GM19240 (cell line): ENCODE data around the gene ARF3.

Source experiments
- DNase-seq: peaks from one replicate; pipeline ENCODE4 v3.0.0; 2011; ENCODE audit warnings: low spot score; ENCODE audit not compliant: insufficient read length

ARF3 gene

DNA sequence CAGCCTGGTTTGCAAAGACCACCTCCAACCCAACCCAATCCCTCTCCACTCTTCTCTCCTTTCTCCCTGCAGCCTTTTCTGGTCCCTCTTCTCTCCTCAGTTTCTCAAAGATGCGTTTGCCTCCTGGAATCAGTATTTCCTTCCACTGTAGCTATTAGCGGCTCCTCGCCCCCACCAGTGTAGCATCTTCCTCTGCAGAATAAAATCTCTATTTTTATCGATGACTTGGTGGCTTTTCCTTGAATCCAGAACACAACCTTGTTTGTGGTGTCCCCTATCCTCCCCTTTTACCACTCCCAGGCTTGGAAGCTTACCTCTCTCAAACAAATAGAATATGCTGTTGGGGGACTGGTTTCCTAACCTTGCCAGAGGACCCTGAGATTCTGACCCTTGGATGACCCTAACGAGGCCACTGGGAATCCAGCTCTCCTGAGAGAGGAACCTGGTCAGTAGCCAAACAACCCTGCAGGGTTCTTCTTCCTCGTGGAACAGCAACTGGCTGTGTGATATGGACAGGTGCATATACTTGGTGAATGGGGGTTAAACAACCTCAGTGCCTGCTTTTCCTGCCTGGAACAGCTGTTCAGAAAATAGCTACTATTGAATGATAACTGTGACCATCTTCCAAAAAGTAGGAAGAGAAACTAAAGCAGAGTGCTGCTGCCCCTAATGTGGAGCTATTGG is 25.3 kb upstream of the ARF3 start:
- no peak for DNase-seq

DNA sequence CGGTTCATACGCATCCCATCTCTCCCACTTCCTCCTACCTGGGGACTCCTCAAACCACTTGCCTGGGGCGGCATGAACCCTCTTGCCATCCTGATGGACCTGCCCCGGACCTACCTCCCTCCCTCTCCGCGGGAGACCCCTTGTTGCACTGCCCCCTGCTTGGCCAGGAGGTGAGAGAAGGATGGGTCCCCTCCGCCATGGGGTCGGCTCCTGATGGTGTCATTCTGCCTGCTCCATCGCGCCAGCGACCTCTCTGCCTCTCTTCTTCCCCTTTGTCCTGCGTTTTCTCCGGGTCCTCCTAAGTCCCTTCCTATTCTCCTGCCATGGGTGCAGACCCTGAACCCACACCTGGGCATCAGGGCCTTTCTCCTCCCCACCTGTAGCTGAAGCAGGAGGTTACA is 24.5 kb upstream of the ARF3 start:
- no peak for DNase-seq

DNA sequence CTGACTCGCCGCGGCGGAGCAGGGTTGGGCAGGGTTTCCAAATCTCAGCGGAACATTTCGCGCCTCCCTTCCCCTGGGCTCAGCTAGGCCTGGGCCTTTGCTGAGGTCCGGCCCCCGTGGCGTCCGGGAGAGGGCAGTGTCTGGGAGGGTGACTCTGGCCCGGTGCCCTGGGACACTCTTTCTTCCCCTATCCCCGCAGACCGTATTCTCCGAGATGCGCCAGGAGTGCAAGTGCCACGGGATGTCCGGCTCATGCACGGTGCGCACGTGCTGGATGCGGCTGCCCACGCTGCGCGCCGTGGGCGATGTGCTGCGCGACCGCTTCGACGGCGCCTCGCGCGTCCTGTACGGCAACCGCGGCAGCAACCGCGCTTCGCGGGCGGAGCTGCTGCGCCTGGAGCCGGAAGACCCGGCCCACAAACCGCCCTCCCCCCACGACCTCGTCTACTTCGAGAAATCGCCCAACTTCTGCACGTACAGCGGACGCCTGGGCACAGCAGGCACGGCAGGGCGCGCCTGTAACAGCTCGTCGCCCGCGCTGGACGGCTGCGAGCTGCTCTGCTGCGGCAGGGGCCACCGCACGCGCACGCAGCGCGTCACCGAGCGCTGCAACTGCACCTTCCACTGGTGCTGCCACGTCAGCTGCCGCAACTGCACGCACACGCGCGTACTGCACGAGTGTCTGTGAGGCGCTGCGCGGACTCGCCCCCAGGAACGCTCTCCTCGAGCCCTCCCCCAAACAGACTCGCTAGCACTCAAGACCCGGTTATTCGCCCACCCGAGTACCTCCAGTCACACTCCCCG is 23.9 kb upstream of the ARF3 start:
- DNase-seq: no peak

DNA sequence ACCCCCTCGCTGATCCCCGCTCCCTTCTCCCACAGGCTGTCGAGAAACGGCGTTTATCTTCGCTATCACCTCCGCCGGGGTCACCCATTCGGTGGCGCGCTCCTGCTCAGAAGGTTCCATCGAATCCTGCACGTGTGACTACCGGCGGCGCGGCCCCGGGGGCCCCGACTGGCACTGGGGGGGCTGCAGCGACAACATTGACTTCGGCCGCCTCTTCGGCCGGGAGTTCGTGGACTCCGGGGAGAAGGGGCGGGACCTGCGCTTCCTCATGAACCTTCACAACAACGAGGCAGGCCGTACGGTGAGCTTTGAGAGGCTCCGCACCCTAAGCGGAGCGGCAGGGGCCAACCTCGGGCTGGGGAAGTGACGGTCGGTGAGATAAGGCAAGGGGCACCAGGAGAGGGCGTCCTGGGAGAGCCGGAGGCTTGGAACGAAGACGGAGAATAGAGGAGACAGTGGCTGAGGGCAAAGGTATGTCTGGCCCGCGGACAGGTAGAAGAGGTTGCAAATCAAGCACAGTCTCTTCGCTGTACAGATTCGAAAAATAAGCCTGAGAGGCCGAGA is 23.2 kb upstream of the ARF3 start:
- no peak for DNase-seq

DNA sequence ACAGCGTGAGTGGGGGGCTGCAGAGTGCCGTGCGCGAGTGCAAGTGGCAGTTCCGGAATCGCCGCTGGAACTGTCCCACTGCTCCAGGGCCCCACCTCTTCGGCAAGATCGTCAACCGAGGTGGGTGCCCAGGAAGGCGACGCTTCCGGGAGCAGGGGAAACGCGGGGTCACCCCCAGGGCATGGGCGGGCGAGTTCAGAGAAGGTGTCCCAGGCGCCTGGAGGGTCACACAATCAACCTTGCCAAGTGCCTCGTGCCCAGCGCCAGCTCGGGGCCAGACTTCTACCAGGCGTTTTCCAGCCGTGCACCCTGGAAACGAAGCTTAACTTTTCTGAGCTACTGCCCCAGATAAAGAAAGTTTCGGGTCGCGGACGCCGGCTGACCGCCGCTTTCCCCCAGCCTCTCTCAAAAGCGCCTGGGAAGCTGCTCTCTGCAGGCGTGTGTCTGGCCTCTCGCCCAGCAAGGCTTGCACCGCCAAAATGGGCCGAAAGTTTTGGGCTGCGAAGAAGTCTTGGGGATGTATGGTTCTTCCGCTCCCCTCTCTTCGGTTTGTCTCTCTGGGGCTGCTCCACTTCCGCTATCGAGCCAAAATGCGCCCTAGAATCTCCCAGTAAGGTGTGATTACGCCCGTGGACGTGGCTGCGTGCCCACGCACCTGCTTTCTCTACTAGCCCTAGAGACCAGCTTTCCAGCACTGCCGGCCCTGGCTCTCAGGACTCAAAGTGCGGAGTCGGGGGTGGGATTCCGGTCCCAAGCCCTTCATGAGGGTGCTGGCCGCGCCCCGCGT is 22.5 kb upstream of the ARF3 start:
- no peak for DNase-seq

DNA sequence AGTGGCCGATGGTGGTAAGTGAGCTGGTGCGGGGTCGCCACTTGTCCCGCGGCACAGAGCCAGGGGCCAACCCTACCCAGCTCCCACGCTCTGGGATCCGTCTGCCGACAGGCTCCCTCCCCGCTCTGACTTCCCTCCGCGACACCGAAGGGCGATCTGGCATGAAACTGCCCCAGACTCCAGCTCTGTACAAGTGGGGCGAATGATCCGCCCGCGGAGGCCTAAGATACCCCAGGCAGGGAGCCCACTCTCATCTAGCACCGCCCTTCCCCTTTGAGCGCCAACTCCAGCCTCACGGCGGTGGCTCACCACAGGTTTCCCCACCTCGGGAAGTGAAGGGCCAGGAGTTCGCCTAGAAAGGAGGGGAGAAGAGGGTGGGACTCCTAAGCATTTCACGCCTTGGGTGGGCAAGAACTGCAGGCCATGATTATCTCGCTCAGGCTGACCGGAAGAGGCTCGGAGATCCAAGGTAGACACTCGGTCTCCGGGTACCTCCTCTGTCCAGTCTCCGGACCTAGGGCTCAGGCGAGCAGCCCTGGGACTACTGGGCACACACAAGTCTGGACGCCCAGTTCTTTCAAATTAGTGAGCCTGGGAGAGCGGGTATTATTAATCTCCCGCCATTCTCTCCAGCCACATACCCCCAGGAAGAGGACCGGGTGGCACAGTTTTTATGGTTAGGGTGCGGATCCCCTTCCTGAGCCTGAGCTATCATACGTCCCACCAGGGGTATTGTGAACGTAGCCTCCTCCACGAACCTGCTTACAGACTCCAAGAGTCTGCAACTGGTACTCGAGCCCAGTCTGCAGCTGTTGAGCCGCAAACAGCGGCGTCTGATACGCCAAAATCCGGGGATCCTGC is 21.7 kb upstream of the ARF3 start:
- DNase-seq: no peak

DNA sequence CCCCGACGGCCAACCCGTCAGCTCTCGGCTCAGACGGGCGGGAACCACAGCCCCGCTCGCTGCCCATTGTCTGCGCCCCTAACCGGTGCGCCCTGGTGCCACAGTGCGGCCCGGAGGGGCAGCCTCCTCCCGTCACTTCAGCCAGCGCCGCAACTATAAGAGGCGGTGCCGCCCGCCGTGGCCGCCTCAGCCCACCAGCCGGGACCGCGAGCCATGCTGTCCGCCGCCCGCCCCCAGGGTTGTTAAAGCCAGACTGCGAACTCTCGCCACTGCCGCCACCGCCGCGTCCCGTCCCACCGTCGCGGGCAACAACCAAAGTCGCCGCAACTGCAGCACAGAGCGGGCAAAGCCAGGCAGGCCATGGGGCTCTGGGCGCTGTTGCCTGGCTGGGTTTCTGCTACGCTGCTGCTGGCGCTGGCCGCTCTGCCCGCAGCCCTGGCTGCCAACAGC is 21.0 kb upstream of the ARF3 start, which contains the start of gene WNT1:
WNT1 (plus strand) TSS at position 32 of the 450 bp plus-strand sequence; CDS start at position 361, 329 bp downstream.
- DNase-seq: no peak

DNA sequence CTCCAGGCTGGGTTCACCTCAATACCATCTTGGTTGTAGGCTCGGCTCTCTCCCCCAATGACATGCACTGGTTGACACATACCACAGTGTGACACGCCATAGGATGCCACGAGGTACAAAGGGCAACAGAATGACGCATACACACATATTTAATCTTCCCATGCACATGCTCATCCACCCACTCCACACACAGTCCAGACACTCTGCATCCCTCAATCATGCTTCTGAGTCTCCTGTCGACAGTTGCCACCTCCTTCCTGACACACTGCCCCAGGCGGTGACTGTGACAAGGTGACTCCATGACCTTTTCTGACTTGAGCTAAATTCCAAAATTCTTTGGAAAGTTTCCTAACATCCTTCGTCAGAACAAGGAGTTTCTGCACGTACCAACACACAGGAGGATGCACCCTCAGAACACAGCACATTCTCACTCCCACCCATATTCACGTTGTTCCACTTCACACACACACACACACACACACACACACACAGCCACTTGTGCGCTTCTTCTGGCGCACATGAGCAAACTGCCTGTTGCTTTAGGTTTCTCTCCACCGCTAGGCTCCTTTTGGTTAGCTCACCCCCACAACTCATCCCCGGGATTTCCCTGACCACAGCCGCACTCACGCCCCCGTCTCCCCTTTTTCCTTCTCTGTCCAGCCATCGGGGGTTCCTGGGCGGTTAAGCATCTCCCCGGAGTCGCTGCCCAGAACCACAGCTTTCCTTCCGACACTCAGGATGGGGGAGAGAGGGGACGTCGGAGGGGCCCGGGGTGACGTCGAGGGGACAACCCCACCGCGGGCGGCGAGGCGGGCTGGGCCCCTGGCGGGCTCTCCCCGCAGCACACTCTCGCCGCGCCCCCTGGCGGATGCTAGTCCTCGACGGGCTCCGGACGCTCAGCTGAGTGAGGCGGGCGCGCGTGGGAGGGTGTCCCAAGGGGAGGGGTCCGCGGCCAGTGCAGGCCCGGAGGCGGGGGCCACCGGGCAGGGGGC is 20.3 kb upstream of the ARF3 start:
- DNase-seq: peak; percentile 77

DNA sequence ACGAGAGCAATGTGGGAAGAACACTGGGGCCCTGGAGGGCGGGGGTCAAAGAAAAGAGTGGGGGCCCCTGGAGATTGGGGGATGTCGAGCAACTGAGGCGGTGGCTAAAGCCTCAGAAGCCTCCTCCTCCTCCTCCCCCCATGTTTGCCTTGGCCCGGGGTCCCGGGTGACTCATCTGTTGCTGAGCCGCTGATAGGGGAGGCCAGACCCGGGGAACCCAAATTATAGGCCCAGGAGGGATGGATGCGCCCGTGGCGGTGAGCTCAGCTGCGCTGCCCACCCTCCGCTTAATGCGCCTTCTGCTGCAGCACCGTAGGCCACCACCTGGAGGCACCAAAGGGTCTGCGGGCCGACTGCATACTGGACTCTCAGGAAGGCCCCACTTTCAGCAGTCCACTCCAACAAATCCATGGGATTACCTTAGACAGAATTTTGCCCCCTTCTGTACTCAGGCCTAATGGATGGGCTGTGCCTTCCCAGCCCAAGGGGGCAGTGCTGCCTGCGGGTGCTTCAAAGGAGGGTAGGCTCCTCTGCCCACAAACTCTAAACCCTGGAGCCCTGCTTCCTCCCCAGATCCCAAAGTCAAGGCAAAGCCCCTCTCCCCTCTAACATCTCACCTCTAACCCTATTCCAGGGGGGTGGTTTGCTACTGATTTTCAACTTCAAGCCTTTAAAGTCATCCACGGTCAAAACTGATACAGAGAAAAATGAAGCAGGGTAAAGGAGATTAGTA is 16.8 kb upstream of the ARF3 start:
- DNase-seq: no peak

DNA sequence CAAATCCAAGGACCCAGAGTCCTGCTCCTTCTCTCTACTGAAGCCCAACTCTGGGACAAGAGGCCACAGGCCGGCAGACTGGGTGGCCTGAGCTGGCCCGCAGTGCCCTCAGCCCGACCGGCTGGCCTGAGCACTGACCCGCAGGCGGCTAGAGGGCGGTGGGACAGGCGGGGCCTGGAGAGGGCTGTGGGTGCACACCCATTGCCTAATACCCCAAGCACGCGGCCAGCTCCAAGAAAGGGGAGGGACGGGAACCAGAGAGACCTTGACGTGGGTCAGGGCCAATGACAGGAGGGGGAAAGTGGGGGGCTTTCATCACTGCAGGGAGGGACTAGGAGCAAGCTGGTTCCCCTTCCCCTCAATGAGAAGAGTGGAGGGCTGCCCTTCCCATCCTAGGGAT is 16.2 kb upstream of the ARF3 start:
- no peak for DNase-seq

DNA sequence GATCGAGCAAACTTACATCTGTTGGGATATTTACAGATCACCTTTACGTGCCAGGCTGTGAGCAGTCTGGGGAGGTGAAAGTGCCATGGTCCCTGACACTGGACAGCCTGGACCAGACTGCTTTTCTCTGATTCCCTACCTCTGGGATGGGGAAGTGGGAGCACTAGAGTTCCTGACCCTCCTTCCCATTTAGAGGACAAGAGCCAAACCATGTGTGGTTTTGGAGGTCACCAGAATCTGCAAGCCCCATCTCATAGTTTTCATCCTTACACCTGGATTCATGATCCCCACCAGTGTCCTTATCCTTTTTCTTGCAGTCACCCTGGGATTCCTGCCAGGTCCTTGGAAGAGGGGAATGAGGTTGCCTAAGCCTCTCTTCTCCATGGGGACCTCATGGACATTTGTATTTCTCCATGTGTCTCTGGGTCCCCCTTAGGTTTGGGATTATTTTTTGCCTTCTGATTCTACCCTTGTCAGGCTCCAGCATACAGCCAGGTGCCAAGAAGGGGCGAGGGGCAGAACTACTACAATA is 15.7 kb upstream of the ARF3 start:
- no peak for DNase-seq

DNA sequence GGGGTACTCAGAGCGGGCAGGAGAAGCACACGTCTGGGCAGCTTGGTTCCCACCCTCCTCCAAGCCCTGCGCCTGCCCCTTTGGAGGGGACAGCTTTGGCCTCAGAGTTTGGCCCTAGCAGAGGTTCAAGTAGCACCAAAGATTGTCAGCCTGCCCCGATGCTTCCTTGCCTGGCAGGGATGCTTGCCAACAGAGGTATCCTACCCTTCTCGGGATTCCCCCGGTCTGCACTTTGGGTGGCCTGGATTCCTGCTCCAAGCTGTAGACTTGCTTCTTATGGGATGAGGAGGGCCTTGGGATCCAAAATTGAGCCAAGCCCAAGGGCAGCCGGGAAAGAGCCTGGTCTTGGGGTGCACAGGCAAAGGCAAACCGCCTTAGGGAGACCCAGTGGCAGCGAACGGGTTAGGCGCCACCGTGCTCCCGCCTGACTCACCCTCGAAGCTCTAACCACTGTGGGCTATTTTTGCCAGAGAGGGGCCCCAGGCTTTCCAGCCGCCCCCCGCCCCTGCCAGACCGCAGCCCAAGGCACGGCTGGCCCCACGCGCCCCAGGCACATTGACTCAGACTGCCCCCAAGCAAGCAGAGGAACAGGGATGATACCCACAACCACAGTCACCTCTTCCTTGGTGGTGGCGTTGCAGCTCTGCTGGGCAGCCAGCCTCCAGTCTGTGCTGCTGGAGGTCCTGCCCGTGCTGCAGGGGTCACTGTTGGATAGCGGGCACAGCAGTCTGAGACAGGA is 15.1 kb upstream of the ARF3 start:
- no peak for DNase-seq

DNA sequence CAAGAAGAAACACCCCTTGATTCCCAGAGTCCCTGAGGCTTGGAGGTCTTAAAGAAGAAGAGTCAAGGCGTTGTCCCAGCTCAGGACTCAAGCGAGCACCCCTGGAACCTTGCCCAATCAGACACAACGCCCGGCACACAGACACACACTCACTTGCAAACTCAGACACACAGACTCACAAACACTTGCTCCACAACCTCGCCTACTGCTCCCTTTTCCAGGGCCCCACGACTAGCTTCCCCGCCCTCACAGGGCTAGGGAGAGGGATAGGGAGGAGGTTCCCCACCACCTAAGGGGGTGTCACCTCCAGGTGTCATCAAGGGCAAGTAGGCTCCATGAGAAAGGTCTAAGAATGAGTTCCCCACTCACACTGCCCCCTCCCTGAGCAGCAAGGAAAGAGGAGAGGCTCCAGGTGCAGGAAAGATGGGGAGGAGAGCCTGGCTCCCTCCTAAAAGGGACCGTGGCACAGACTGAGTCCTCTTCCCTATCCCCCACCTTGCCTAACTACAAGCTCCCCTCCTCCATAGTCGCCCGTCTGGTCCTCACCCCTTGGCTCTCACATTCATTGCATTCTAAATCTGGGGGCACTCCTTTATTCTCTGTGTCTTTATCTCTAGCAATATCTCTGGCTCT is 13.5 kb upstream of the ARF3 start:
- DNase-seq: no peak

DNA sequence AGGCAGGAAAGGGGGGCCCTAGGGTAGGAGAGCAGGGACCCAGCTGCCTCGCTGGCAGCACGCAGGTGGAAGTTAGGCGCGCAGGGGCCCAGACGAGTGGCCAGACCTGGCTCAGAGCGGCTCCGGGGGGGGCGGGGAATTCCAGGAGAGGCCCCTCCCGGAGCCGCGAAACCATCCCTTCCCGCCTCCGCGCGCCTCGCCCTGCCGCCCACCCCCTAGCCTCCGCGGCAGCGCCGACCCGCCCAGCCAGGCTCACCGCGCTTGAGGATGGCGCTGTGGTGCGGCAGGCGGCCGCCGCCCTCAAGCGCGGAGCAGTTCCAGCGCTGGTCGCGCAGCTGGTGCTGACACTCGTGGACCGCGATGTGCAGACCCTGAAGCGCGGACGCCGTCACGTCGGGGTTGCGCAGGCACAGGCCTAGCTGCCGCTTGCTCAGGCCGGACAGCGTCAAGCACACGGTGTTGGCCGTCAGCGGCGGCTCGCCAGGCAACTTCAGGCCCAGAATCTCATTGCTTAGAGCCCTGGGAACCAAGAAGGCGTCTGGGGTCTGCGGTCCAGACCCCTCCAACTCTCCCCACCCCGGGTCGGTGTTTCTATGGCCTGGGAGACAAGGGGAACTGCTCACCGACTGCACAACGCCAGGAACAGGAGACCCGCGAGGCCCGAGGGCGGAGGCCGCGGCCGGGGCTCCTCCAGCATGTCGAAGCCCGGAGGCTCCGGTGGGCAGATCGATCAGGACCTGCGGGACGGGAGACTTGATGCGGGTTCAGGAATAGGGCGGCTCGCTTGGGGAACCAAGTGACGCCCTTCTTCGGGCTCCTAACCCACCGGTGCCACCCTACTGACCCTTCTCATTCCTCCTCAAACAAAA is 12.8 kb upstream of the ARF3 start:
- DNase-seq: no peak

DNA sequence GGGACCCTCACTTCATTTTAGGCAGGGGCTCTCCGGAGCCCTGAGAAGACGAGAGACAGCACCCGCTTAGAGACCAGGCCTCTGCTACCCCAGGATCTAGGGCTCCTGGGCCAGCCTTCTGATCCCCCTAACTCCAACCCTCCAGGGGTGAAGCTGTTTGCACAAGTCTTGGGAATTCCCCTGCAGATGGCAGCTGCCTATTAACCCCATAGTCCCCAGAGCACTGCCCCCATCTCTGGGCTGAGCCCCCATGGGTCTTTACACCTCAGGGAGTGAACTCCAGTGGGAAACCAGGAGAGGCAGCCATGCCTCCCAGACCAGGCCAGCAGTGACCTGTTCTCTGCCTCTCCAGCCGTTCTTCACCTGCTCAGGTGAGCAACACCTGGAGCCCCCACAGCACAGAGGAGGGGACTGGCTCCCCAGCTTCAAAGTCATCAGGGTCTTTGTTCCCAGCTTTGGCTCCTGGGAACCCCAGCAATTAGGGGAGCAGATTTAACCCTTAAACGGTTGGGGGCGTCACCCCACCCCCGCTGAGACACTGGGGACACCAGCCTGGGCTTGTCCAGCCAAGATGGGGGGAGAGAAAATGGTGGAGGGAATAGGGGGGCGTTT is 12.0 kb upstream of the ARF3 start:
- DNase-seq: no peak

DNA sequence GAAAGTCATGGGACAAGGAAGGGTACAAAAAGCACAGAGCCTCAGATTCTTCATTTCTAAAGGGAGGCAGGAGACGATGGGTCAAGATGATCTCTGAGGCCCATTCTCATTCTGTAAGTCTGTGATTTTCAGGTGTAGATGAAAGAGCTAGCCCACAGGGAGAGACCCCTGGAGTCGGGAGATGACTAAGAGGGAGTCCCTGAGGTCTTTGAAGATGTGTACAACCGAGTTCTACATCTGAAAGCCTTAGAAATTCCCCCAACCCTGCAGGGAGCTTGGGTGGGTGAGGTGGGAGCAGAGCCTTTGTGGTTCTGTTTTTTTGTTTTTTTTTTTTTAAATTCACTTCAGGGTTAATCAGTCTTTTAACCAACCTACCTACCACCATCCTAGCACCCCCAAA is 11.2 kb upstream of the ARF3 start:
- no peak for DNase-seq
